ENCODE data around the gene PRKCA.

- no peak for TF ChIP-seq CTCF (IDR thresholded peaks at IDR 0.05)
- no peak for TF ChIP-seq ZFX (IDR thresholded peaks at IDR 0.05; ENCODE audit: borderline replicate concordance)
Observed at GRCh38 chr17:66670206-66670605, 367.8 kb downstream of the PRKCA start.
